H1 (cell line): ENCODE data around the gene RNU4-1. TPM values are rescaled to one million over a fixed set of nuclear protein-coding genes. Genes with fewer than 3 reads are reported as not detected.

Source experiments
- BCL11A ChIP-seq, 2 experiments: IDR thresholded peaks; one replicate each; pipeline ENCODE4 v1.6.1; 2011; ENCODE audit warnings: low read depth in 2 of 2, low read length in 2 of 2, mild to moderate bottlenecking in 2 of 2
- FOSL1 ChIP-seq: IDR thresholded peaks from 2 replicates; pipeline ENCODE4 v1.6.1; 2011; ENCODE audit warnings: mild to moderate bottlenecking, low read depth, low read length, moderate library complexity; ENCODE audit not compliant: insufficient read depth
- JUND ChIP-seq: IDR thresholded peaks from 2 replicates; pipeline ENCODE4 v1.6.1; 2011; ENCODE audit warnings: mild to moderate bottlenecking, improper control_type of control experiment, low read length
- USF2 ChIP-seq: IDR thresholded peaks from 2 replicates; pipeline ENCODE4 v1.6.1; 2011; ENCODE audit warnings: low read length, improper control_type of control experiment
- polyA plus RNA-seq, 7 experiments: library from polyadenylated mRNA; depleted of rRNA in 3 of 7; stranded (reverse) in 5 of 7; unstranded in 2 of 7; fragments of >200 nt in 5 of 7; fragments of 200-250 nt in 2 of 7; gene quantifications; 1 replicate in 5 of 7; 2 replicates in 1 of 7; 4 replicates in 1 of 7; pipeline versions ENCODE4 v1.2.1 to v1.2.3, GENCODE V29; 2011 to 2013; ENCODE audit warnings: missing spikeins in 2 of 7, mixed read lengths in 2 of 7
- total RNA-seq: library from RNA; stranded (reverse); fragmentation: NEBNext Ultra II Directional; extraction: Animal tissue kit (Norgen Biotek cat#: 25700); gene quantifications from 2 replicates; pipeline ENCODE4 v1.2.1, GENCODE V29; 2021
- TF ChIP-seq, protein P1 (sequence below): fragments of 300-600 bp; sonication (generic); IDR thresholded peaks from 2 replicates; pipeline ENCODE4 v1.7.1; 2012; ENCODE audit warnings: low read length, moderate library complexity, mild to moderate bottlenecking, inconsistent platforms; ENCODE audit not compliant: insufficient replicate concordance

RNU4-1 gene
- total and polyA plus RNA-seq, 2 of the 8 experiments (the other 6 are each of a cell fraction or from before 2014, with no cell fraction given), result under 0.01 to 1,424 TPM

DNA sequence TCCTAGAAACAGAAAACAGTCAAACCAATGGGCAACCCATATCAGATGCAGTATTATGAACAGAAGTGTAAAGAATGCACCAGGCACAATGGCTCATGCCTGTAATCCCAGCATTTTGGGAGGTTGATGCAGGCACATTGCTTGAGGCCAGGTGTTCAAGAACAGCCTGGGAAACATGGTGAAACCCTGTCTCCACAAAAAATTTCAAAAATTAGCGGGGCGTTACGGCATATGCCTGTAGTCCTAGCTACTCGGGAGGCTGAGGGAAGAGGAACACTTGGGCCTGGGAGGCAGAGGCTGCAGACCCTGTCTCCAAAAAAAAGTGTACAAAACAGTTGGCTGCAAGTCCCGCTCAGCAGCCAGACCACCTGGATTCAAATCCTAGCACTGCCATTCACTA lies 32.4 kb downstream of the RNU4-1 start (continued):
- TF ChIP-seq, protein P1, sequence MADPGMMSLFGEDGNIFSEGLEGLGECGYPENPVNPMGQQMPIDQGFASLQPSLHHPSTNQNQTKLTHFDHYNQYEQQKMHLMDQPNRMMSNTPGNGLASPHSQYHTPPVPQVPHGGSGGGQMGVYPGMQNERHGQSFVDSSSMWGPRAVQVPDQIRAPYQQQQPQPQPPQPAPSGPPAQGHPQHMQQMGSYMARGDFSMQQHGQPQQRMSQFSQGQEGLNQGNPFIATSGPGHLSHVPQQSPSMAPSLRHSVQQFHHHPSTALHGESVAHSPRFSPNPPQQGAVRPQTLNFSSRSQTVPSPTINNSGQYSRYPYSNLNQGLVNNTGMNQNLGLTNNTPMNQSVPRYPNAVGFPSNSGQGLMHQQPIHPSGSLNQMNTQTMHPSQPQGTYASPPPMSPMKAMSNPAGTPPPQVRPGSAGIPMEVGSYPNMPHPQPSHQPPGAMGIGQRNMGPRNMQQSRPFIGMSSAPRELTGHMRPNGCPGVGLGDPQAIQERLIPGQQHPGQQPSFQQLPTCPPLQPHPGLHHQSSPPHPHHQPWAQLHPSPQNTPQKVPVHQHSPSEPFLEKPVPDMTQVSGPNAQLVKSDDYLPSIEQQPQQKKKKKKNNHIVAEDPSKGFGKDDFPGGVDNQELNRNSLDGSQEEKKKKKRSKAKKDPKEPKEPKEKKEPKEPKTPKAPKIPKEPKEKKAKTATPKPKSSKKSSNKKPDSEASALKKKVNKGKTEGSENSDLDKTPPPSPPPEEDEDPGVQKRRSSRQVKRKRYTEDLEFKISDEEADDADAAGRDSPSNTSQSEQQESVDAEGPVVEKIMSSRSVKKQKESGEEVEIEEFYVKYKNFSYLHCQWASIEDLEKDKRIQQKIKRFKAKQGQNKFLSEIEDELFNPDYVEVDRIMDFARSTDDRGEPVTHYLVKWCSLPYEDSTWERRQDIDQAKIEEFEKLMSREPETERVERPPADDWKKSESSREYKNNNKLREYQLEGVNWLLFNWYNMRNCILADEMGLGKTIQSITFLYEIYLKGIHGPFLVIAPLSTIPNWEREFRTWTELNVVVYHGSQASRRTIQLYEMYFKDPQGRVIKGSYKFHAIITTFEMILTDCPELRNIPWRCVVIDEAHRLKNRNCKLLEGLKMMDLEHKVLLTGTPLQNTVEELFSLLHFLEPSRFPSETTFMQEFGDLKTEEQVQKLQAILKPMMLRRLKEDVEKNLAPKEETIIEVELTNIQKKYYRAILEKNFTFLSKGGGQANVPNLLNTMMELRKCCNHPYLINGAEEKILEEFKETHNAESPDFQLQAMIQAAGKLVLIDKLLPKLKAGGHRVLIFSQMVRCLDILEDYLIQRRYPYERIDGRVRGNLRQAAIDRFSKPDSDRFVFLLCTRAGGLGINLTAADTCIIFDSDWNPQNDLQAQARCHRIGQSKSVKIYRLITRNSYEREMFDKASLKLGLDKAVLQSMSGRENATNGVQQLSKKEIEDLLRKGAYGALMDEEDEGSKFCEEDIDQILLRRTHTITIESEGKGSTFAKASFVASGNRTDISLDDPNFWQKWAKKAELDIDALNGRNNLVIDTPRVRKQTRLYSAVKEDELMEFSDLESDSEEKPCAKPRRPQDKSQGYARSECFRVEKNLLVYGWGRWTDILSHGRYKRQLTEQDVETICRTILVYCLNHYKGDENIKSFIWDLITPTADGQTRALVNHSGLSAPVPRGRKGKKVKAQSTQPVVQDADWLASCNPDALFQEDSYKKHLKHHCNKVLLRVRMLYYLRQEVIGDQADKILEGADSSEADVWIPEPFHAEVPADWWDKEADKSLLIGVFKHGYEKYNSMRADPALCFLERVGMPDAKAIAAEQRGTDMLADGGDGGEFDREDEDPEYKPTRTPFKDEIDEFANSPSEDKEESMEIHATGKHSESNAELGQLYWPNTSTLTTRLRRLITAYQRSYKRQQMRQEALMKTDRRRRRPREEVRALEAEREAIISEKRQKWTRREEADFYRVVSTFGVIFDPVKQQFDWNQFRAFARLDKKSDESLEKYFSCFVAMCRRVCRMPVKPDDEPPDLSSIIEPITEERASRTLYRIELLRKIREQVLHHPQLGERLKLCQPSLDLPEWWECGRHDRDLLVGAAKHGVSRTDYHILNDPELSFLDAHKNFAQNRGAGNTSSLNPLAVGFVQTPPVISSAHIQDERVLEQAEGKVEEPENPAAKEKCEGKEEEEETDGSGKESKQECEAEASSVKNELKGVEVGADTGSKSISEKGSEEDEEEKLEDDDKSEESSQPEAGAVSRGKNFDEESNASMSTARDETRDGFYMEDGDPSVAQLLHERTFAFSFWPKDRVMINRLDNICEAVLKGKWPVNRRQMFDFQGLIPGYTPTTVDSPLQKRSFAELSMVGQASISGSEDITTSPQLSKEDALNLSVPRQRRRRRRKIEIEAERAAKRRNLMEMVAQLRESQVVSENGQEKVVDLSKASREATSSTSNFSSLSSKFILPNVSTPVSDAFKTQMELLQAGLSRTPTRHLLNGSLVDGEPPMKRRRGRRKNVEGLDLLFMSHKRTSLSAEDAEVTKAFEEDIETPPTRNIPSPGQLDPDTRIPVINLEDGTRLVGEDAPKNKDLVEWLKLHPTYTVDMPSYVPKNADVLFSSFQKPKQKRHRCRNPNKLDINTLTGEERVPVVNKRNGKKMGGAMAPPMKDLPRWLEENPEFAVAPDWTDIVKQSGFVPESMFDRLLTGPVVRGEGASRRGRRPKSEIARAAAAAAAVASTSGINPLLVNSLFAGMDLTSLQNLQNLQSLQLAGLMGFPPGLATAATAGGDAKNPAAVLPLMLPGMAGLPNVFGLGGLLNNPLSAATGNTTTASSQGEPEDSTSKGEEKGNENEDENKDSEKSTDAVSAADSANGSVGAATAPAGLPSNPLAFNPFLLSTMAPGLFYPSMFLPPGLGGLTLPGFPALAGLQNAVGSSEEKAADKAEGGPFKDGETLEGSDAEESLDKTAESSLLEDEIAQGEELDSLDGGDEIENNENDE, result no peak
- no peak for TF ChIP-seq BCL11A (IDR thresholded peaks at IDR 0.05; ENCODE audit: low read depth in 2 of 2, low read length in 2 of 2)
- no peak for TF ChIP-seq USF2
- no peak for TF ChIP-seq JUND
- TF ChIP-seq FOSL1, result no peak
- TF ChIP-seq, all 59 proteins: peak for 0
